ENCODE measurements around the gene EPHA8.

The EPHA8 gene

GRCh38 chr1:22569269-22569668, 6.0 kb downstream of the EPHA8 start:
- no peak for DNase-seq

- DNase-seq: no peak
These were observed 7.0 kb downstream of the EPHA8 start for GRCh38 chr1:22570140-22570909.

- no peak for DNase-seq
These were observed 9.5 kb downstream of the EPHA8 start for GRCh38 chr1:22572818-22573217.

- DNase-seq: no peak
These were observed 9.9 kb downstream of the EPHA8 start for GRCh38 chr1:22573237-22573636.

GRCh38 chr1:22575532-22576149, 12.4 kb downstream of the EPHA8 start:
- DNase-seq: no peak

GRCh38 chr1:22576150-22576544, 12.9 kb downstream of the EPHA8 start:
- no peak for DNase-seq

GRCh38 chr1:22576617-22577016, 13.3 kb downstream of the EPHA8 start:
- no peak for DNase-seq

GRCh38 chr1:22578732-22579361, 15.6 kb downstream of the EPHA8 start:
- DNase-seq: no peak

GRCh38 chr1:22579541-22580155, 16.4 kb downstream of the EPHA8 start:
- DNase-seq: no peak

GRCh38 chr1:22582661-22583635, 19.7 kb downstream of the EPHA8 start:
- DNase-seq: no peak

GRCh38 chr1:22584001-22584562, 20.8 kb downstream of the EPHA8 start:
- DNase-seq: no peak

- DNase-seq: no peak
These were observed 21.7 kb downstream of the EPHA8 start for GRCh38 chr1:22584970-22585369.

- no peak for DNase-seq
These were observed 22.2 kb downstream of the EPHA8 start for GRCh38 chr1:22585471-22585870.

GRCh38 chr1:22586356-22587130, 23.3 kb downstream of the EPHA8 start:
- no peak for DNase-seq

GRCh38 chr1:22587247-22587646, 24.0 kb downstream of the EPHA8 start:
- no peak for DNase-seq

- DNase-seq: no peak
These were observed 25.7 kb downstream of the EPHA8 start for GRCh38 chr1:22588899-22589422.

- DNase-seq: no peak
These were observed 28.3 kb downstream of the EPHA8 start for GRCh38 chr1:22591576-22591975.

- DNase-seq: no peak
These were observed 28.8 kb downstream of the EPHA8 start for GRCh38 chr1:22592051-22592450.

- DNase-seq: no peak
These were observed 29.9 kb downstream of the EPHA8 start for GRCh38 chr1:22592919-22593790.

GRCh38 chr1:22594396-22594795, 31.1 kb downstream of the EPHA8 start:
- no peak for DNase-seq

All from NCI-H345 (cell line).